Erythroblast (primary cell): ENCODE measurements around the gene CEP70.

Experiments used
- GATA1 ChIP-seq: IDR thresholded peaks from 2 replicates; pipeline ENCODE4 v1.6.1; 2011; ENCODE audit warnings: low read depth, mild to moderate bottlenecking, control low read depth, low read length, moderate library complexity
- POLR2A ChIP-seq: IDR thresholded peaks from 2 replicates; pipeline ENCODE4 v1.6.1; 2011; ENCODE audit warnings: mild to moderate bottlenecking, low read length

GRCh38 chr3:138465451-138465850 lies 128.6 kb downstream of the CEP70 start:
- no peak for TF ChIP-seq POLR2A
- no peak for TF ChIP-seq GATA1
